T-helper 17 cell (primary cell): ENCODE measurements around the gene SEC23IP. TPM values are rescaled to one million over a fixed set of nuclear protein-coding genes. Genes with fewer than 3 reads are reported as not detected.
"Not testable (repeated sequence)": the region's sequence is repeated elsewhere in the genome, so short reads cannot be mapped to it uniquely, and the experiment has no call there.

Experiments used
- ATAC-seq: fragments of 150-1000 bp; cut with Tn5 transposase; 2 replicates; pipeline ENCODE4 v1.10.0; 2021; ENCODE audit warnings: mild to moderate bottlenecking, moderate library complexity
- DNase-seq, 3 donors: peaks; one replicate each; pipeline versions ENCODE4 v3.0.0 to v3.0.0-alpha.2; 2020 to 2021
- H3K9me3 ChIP-seq: one replicate; pipeline ENCODE4 v1.7.0; 2013; ENCODE audit warnings: low read length, mild to moderate bottlenecking; ENCODE audit not compliant: control insufficient read depth, poor library complexity, severe bottlenecking
- H3K27ac Mint-ChIP-seq: one replicate; pipeline ENCODE4 v1.8.0; 2022; ENCODE audit warnings: mild to moderate bottlenecking, moderate library complexity, mixed read lengths
- H3K27me3 Mint-ChIP-seq: one replicate; pipeline ENCODE4 v1.8.0; 2022; ENCODE audit warnings: mixed read lengths
- H3K36me3 Mint-ChIP-seq: one replicate; pipeline ENCODE4 v1.8.0; 2022; ENCODE audit warnings: low read depth, mixed read lengths
- H3K4me1 Mint-ChIP-seq: one replicate; pipeline ENCODE4 v1.8.0; 2022; ENCODE audit warnings: mild to moderate bottlenecking, mixed read lengths
- H3K4me3 Mint-ChIP-seq: one replicate; pipeline ENCODE4 v1.8.0; 2022; ENCODE audit warnings: mild to moderate bottlenecking, moderate library complexity, mixed read lengths
- total RNA-seq, 4 donors: library from RNA in 2 of 4; stranded (reverse) in 2 of 4; gene quantifications; one replicate each; pipeline ENCODE4 v1.2.3 and lab custom pipeline; 2022 to 2026

Gene SEC23IP
- total RNA-seq, 2 donors from 2014 or later = 30.4 to 43.2 TPM

DNA sequence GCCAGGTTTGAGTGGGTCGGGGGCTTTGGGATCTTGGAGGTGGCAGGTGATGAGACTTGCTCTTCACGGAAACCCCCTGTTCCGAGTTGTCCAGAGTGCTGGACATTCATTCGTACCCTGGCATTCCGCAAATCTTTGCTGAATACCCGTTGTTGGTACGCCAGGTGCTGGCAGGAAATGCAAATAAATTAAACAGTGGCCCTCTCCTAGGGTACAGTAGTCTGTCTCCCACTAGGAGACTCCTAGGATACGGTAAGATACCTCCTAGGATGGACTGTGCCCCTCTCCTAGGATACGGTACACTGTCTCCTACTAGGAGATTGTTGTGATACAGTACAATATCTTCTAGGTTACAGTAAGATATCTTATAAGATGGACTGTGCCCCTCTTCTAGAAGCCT lies 544 bp downstream of the SEC23IP start:
- Mint-ChIP-seq H3K4me3 (peak overlapping the region; percentile 100), H3K27me3 (no peaks in the 10 kb centered on the region), H3K4me1 (peaks cover 46% of the 10 kb centered on the region), H3K36me3 (peaks cover 9% of the 10 kb centered on the region), H3K27ac (peak overlapping the region; percentile 97)
- H3K9me3 ChIP-seq = no peaks in the 10 kb centered on the region
- DNase-seq (no peak), ATAC-seq (no peak)

GRCh38 chr10:119893845-119894427 lies 1.4 kb downstream of the SEC23IP start:
- Mint-ChIP-seq H3K4me1 (peaks cover 49% of the 10 kb centered on the region), H3K4me3 (peak overlapping the region; percentile 100), H3K27me3 (no peaks in the 10 kb centered on the region), H3K36me3 (peaks cover 9% of the 10 kb centered on the region), H3K27ac (peak overlapping the region; percentile 97)
- no peaks in the 10 kb centered on the region for H3K9me3 ChIP-seq
- ATAC-seq = no peak
- no peak for DNase-seq

GRCh38 chr10:119896061-119896655 lies 3.6 kb downstream of the SEC23IP start:
- no peaks in the 10 kb centered on the region for H3K9me3 ChIP-seq
- ATAC-seq = no peak
- peak overlapping the region; percentile 97 for H3K27ac Mint-ChIP-seq
- H3K4me3 Mint-ChIP-seq = no peak overlapping the region
- DNase-seq = no peak
- H3K36me3 Mint-ChIP-seq = peaks cover 9% of the 10 kb centered on the region
- no peaks in the 10 kb centered on the region for H3K27me3 Mint-ChIP-seq
- H3K4me1 Mint-ChIP-seq = peaks cover 54% of the 10 kb centered on the region

- Mint-ChIP-seq H3K36me3 (peaks cover 9% of the 10 kb centered on the region), H3K27me3 (no peaks in the 10 kb centered on the region), H3K4me3 (peak overlapping the region; percentile 22), H3K27ac (peak overlapping the region; percentile 97), H3K4me1 (peaks cover 51% of the 10 kb centered on the region)
- ATAC-seq (no peak), DNase-seq (no peak)
- no peaks in the 10 kb centered on the region for H3K9me3 ChIP-seq
Observed at GRCh38 chr10:119896937-119897770, 4.6 kb downstream of the SEC23IP start.

DNA sequence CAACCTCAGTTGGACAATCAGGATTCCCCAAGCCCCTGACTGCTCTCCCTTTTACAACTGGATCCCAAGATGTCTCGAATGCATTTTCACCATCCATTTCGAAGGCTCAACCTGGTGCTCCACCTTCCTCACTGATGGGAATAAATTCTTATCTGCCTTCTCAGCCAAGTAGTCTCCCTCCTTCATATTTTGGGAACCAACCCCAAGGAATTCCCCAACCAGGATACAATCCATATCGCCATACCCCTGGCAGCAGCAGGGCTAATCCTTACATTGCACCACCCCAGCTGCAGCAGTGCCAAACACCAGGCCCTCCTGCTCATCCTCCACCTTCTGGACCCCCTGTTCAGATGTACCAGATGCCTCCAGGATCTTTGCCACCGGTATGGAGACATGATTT lies 6.0 kb downstream of the SEC23IP start:
- DNase-seq (no peak), ATAC-seq (no peak)
- Mint-ChIP-seq H3K4me1 (peaks cover 46% of the 10 kb centered on the region), H3K27me3 (no peaks in the 10 kb centered on the region), H3K27ac (peak overlapping the region; percentile 70), H3K36me3 (peaks cover 5% of the 10 kb centered on the region), H3K4me3 (no peak overlapping the region)
- no peaks in the 10 kb centered on the region for H3K9me3 ChIP-seq

GRCh38 chr10:119903946-119904666 lies 11.6 kb downstream of the SEC23IP start:
- no peaks in the 10 kb centered on the region for H3K27me3 Mint-ChIP-seq
- H3K4me1 Mint-ChIP-seq = peaks cover 3% of the 10 kb centered on the region
- DNase-seq = no peak
- H3K36me3 Mint-ChIP-seq = no peaks in the 10 kb centered on the region
- no peak overlapping the region for H3K4me3 Mint-ChIP-seq
- H3K9me3 ChIP-seq = no peaks in the 10 kb centered on the region
- no peak overlapping the region for H3K27ac Mint-ChIP-seq
- no peak for ATAC-seq

DNA sequence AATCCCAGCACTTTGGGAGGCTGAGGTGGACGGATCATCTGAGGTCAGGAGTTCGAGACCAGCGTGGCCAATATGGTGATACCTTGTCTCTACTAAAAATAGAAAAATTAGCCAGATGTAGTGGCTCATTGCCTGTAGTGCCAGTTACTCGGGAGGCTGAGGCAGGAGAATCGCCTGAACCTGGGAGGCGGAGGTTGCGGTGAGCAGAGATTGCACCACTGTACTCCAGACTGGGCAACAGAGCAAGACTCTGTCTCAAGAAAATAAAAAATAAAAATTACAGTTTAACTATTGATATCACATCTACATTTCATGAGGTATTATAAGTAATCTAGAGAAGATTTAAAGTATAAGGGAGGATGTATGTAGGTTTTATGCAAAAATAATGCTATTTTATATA lies 15.2 kb downstream of the SEC23IP start:
- not testable (repeated sequence) for DNase-seq, H3K4me3 Mint-ChIP-seq, H3K27ac Mint-ChIP-seq, H3K27me3 Mint-ChIP-seq, H3K9me3 ChIP-seq, H3K4me1 Mint-ChIP-seq, H3K36me3 Mint-ChIP-seq, ATAC-seq

DNA sequence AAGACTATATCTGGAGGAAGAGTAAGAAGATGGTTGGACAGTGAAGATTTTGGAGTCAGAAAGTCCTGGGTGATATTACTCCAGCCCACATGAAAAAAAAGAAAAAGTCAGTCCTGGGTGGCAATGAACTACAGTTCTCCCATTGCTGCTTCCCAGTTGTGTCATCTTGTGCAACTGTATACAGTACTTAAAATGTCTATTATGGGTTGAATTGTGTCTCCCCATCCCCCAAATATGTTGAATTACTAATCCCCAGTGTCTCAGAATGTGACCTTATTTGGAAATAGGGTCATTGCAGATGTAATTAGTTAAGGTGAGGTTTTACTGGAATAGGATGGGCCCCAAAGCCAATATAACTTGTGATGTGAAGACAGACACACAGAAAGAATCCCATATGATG lies 15.6 kb downstream of the SEC23IP start:
- no peaks in the 10 kb centered on the region for H3K9me3 ChIP-seq
- no peaks in the 10 kb centered on the region for H3K27me3 Mint-ChIP-seq
- no peak overlapping the region for H3K27ac Mint-ChIP-seq
- ATAC-seq (no peak), DNase-seq (no peak)
- H3K4me3 Mint-ChIP-seq = no peak overlapping the region
- H3K36me3 Mint-ChIP-seq = no peaks in the 10 kb centered on the region
- H3K4me1 Mint-ChIP-seq = no peaks in the 10 kb centered on the region

- no peak overlapping the region for H3K4me3 Mint-ChIP-seq
- ATAC-seq (no peak), DNase-seq (no peak)
- H3K36me3 Mint-ChIP-seq = no peaks in the 10 kb centered on the region
- H3K27me3 Mint-ChIP-seq = no peaks in the 10 kb centered on the region
- no peaks in the 10 kb centered on the region for H3K9me3 ChIP-seq
- H3K27ac Mint-ChIP-seq = peak overlapping the region; percentile 37
- H3K4me1 Mint-ChIP-seq = peaks cover 4% of the 10 kb centered on the region
Observed at GRCh38 chr10:119910689-119911088, 18.2 kb downstream of the SEC23IP start.

- Mint-ChIP-seq H3K4me1 (peaks cover 6% of the 10 kb centered on the region), H3K4me3 (no peak overlapping the region), H3K27me3 (no peaks in the 10 kb centered on the region), H3K36me3 (peaks cover 10% of the 10 kb centered on the region), H3K27ac (no peak overlapping the region)
- H3K9me3 ChIP-seq = no peaks in the 10 kb centered on the region
- no peak for ATAC-seq
- no peak for DNase-seq
Observed at GRCh38 chr10:119917777-119918176, 25.2 kb downstream of the SEC23IP start.

GRCh38 chr10:119919271-119919670 lies 26.7 kb downstream of the SEC23IP start:
- ATAC-seq (no peak), DNase-seq (no peak)
- no peaks in the 10 kb centered on the region for H3K9me3 ChIP-seq
- Mint-ChIP-seq H3K27ac (no peak overlapping the region), H3K27me3 (no peaks in the 10 kb centered on the region), H3K4me3 (no peak overlapping the region), H3K4me1 (peaks cover 6% of the 10 kb centered on the region), H3K36me3 (peaks cover 10% of the 10 kb centered on the region)

DNA sequence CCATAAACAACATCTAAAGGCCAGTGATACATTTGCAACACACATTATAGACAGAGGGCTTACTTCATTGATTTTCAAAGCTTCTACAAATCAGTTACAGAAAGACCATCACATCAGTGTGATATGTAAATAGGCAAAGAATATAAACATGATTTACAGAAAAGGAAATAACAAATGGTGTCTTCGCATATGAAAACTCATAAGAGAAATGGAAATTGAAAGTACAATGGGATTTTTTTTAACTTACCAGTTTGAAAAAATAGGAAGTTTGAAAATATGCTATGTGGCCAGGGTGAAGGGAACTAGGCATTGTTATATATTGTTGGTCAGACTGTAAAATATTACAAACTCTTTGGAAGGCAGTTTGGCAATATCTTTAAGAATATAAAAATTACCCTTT lies 27.3 kb downstream of the SEC23IP start:
- no peak overlapping the region for H3K27ac Mint-ChIP-seq
- no peaks in the 10 kb centered on the region for H3K9me3 ChIP-seq
- peaks cover 10% of the 10 kb centered on the region for H3K36me3 Mint-ChIP-seq
- ATAC-seq (no peak), DNase-seq (no peak)
- H3K4me1 Mint-ChIP-seq = peaks cover 3% of the 10 kb centered on the region
- H3K4me3 Mint-ChIP-seq = no peak overlapping the region
- no peaks in the 10 kb centered on the region for H3K27me3 Mint-ChIP-seq

GRCh38 chr10:119928411-119928810 lies 35.9 kb downstream of the SEC23IP start:
- H3K4me3 Mint-ChIP-seq = no peak overlapping the region
- H3K27ac Mint-ChIP-seq = no peak overlapping the region
- H3K9me3 ChIP-seq = no peaks in the 10 kb centered on the region
- DNase-seq (no peak), ATAC-seq (no peak)
- H3K27me3 Mint-ChIP-seq = no peaks in the 10 kb centered on the region
- H3K36me3 Mint-ChIP-seq = peaks cover 2% of the 10 kb centered on the region
- H3K4me1 Mint-ChIP-seq = peaks cover 11% of the 10 kb centered on the region
